Mammary epithelial cell (primary cell): ENCODE measurements around the gene SAP30BP.

Source experiments
- EZH2 ChIP-seq: IDR thresholded peaks from 2 replicates; pipeline ENCODE4 v1.6.1; 2012; ENCODE audit warnings: low read length, inconsistent platforms, borderline replicate concordance
- TF ChIP-seq, protein P1 (sequence below), 2 donors: IDR thresholded peaks in 1 of 2; conservative IDR thresholded peaks in 1 of 2; 2 replicates each; pipeline ENCODE4 v1.5.1; 2011 to 2012; ENCODE audit warnings: inconsistent platforms in 2 of 2, low read length in 2 of 2, mild to moderate bottlenecking in 2 of 2, control low read depth in 1 of 2, low read depth in 1 of 2; ENCODE audit not compliant: insufficient read depth in 1 of 2; ENCODE audit errors: extremely low read depth in 1 of 2

DNA sequence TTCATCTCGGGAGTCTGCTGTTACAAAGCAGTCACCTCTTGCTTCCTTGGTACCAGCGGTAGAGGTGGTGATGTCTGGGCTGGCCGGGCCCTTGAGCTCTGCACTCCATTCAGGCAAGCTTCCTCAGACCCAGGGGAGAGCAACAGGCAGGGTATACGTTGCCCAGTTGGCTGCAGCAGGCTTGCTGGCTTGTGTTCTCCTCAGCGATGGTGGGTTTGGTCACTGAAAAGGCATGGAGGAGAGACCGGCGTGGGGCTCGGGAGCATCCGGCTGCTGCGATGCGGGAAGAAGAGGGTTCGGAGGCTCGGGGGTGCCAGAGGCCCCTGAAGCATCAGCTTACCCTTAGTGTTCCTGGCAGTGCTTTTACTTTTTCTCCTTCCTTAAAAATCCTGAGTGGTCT is 25.8 kb downstream of the SAP30BP start:
- TF ChIP-seq, protein P1, sequence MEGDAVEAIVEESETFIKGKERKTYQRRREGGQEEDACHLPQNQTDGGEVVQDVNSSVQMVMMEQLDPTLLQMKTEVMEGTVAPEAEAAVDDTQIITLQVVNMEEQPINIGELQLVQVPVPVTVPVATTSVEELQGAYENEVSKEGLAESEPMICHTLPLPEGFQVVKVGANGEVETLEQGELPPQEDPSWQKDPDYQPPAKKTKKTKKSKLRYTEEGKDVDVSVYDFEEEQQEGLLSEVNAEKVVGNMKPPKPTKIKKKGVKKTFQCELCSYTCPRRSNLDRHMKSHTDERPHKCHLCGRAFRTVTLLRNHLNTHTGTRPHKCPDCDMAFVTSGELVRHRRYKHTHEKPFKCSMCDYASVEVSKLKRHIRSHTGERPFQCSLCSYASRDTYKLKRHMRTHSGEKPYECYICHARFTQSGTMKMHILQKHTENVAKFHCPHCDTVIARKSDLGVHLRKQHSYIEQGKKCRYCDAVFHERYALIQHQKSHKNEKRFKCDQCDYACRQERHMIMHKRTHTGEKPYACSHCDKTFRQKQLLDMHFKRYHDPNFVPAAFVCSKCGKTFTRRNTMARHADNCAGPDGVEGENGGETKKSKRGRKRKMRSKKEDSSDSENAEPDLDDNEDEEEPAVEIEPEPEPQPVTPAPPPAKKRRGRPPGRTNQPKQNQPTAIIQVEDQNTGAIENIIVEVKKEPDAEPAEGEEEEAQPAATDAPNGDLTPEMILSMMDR (conservative IDR thresholded peaks at IDR 0.05 in 1 of 2, IDR thresholded peaks at IDR 0.05 in 1 of 2; ENCODE audit: extremely low read depth in 1 of 2, insufficient read depth in 1 of 2, low read depth in 1 of 2, low read length in 2 of 2) = no peak
- no peak for TF ChIP-seq EZH2
